Upper lobe of left lung (tissue), 4 donors: Measurements from ENCODE around the gene CUX1.

Experiments
- CTCF ChIP-seq, 6 experiments: fragments of 450-650 bp in 4 of 6; fragments of 200-600 bp in 2 of 6; sonication (generic) in 2 of 6; IDR thresholded peaks; one replicate each; pipeline ENCODE4 v1.5.1; 2016 to 2019; ENCODE audit warnings: antibody characterized with exemption in 6 of 6
- POLR2A ChIP-seq, 4 donors: fragments of 450-650 bp; IDR thresholded peaks; one replicate each; pipeline ENCODE4 v1.5.1; 2016 to 2017; ENCODE audit warnings: antibody characterized with exemption in 4 of 4, mild to moderate bottlenecking in 2 of 4
- POLR2AphosphoS5 ChIP-seq, 2 donors: sonication (generic); formaldehyde crosslinking; IDR thresholded peaks; one replicate each; pipeline ENCODE4 v1.5.1; 2017; ENCODE audit warnings: antibody characterized with exemption in 2 of 2

DNA sequence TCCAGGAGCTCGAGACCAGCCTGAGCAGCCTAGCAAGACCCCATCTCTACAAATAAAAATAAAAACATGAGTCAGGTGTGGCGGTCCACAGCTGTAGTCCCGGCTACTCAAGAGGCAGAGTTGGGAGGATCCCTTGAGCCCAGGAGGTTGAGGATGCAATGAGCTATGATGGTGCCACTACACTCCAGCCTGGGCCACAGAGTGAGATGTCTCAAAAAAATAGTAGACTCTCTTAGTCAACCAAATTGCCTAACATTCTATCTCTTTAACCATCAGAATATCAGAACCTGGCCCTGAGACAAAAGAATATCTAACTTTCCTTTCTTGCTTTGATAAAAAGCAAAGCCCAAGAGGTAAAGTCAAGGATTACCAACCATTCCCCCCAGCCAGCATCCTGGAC is 35.0 kb upstream of the CUX1 start:
- TF ChIP-seq POLR2A (IDR thresholded peaks at IDR 0.05) (no peak), CTCF (IDR thresholded peaks at IDR 0.05) (no peak), POLR2AphosphoS5 (IDR thresholded peaks at IDR 0.05) (no peak)
